GM12872 (cell line): ENCODE measurements around the gene PADI2.
A peak's percentile ranks its signal among the peaks of the same experiment; 100 is the strongest.

Source experiments
- TF ChIP-seq, protein P1 (sequence below): IDR thresholded peaks from 3 replicates; pipeline ENCODE4 v1.5.1; 2011; ENCODE audit warnings: low read depth, mild to moderate bottlenecking, low read length, moderate library complexity; ENCODE audit not compliant: insufficient read depth

Gene PADI2

GRCh38 chr1:17052641-17053040 is 66.6 kb downstream of the PADI2 start:
- TF ChIP-seq, protein P1, sequence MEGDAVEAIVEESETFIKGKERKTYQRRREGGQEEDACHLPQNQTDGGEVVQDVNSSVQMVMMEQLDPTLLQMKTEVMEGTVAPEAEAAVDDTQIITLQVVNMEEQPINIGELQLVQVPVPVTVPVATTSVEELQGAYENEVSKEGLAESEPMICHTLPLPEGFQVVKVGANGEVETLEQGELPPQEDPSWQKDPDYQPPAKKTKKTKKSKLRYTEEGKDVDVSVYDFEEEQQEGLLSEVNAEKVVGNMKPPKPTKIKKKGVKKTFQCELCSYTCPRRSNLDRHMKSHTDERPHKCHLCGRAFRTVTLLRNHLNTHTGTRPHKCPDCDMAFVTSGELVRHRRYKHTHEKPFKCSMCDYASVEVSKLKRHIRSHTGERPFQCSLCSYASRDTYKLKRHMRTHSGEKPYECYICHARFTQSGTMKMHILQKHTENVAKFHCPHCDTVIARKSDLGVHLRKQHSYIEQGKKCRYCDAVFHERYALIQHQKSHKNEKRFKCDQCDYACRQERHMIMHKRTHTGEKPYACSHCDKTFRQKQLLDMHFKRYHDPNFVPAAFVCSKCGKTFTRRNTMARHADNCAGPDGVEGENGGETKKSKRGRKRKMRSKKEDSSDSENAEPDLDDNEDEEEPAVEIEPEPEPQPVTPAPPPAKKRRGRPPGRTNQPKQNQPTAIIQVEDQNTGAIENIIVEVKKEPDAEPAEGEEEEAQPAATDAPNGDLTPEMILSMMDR = no peak

DNA sequence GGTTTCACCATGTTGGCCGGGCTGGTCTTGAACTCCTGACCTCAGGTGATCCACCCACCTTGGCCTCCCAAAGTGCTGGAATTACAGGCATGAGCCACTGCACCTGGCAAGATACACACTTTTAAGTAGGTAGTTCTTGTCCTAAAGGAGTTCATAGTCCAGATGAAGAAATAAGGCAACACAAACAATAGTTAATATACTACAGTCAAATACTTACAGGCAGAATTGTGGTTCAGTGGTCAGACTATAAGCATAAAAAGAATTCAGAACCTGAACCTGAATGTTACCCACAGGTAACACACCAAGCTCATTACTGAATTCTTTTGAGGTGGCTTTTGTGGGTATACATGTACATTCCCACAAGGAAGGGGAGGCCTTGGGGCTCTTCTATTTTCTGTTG is 67.2 kb downstream of the PADI2 start:
- TF ChIP-seq, protein P1 = no peak

DNA sequence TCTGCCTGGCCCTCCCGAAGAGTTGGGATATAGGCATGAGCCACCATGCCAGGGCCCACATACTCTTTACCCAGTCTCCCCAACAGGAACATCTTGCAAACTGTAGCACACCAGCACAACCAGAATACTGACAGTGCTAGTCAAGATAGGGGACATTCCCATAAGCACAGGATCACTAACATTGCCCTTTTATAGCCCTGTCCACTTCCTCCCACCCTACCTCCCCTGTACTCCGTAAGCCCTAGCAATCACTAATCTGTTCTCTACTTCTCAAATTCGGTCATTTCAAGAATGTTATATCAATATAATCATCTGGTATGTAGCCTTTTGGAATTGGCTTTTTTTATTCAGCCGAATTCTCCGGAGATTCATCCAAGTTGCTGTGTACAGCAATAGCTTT is 71.3 kb downstream of the PADI2 start:
- TF ChIP-seq, protein P1 = no peak

GRCh38 chr1:17046334-17046657 is 73.0 kb downstream of the PADI2 start:
- TF ChIP-seq, protein P1 = no peak

DNA sequence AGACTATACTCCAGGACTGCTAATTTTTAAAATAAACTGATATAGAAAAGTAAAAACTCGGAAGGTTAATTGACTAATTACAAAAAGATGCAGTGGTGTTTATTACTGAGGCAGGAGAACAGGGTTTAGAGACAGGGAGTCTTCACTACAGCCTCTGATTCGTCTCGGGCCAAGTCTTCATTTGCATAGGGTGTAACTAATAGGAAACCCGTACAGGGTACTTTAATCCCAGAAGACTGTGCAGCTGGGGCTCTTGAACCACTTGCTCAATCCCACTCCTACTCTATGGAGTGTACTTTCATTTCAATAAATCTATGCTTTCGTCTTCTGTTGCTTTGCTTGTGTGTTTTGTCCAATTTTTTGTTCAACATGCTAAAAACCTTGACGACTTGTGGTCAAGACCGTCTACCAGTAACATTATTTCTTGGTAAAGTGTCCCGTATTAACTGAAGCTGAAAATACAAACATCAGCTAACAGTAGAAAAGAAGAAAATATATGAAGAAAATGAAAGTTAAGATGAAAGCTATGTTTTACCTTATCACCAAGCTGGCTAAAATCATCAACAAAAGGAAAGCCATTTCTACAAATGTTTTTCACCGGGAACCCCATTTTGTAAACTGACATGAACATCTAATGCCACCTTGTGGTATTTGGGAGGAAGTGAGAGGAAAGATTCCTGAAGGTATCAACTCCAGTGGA is 73.5 kb downstream of the PADI2 start:
- TF ChIP-seq, protein P1 = peak; percentile 63

DNA sequence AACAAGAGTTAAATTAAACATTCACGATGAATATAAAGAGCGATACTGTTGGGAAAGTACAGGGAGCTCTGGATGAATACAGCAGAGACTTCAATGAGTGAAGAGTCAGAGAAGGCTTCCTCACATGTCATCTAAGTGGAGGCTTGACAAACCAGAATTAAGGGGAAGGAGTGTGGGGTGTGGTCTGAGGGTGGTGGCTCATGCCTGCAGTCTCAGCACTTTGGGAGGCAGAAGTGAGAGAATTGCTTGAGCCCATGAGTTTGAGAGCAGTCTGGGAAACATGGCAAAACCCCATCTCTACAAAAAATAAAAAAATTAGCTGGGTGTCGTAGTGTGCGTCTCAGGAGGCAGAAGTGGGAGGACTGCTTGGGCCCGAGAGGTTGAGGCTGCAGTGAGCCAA is 74.1 kb downstream of the PADI2 start:
- TF ChIP-seq, protein P1 = no peak

DNA sequence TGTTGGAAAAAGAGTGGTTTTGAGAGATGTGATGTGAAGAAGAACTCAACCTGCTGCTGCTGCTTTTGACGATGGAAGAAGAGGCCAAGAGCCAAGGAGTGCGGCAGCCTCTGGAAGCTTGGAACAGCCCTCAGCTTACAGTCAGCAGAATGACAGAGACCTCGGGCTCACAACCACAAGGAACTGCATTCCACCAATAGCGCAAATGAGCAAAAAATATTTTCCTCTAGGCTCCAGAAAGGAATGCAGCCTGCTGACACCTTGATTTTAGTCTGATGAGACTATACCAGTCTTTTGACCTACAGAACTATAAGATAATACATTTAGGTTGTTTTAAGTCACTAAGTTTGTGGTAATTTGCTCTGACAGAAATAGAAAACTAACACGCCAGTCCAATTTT is 75.6 kb downstream of the PADI2 start:
- TF ChIP-seq, protein P1 = no peak
